Tibial artery (tissue), 4 donors: Measurements from ENCODE around the gene CYP4F22.

Source experiments
- DNase-seq, 2 donors: peaks; one replicate each; pipeline ENCODE4 v3.0.0-alpha.2; 2019
- H3K27ac ChIP-seq, 2 donors: fragments of 200-600 bp; sonication (generic) in 1 of 2; 1 replicate in 1 of 2; 2 replicates in 1 of 2; pipeline ENCODE4 v1.5.1; 2018 to 2019; ENCODE audit warnings: mild to moderate bottlenecking in 1 of 2
- H3K27me3 ChIP-seq, 2 donors: fragments of 200-600 bp; sonication (generic) in 1 of 2; one replicate each; pipeline versions ENCODE4 v1.5.1 to v1.6.0; 2016 to 2019
- H3K36me3 ChIP-seq, 3 donors: fragments of 200-600 bp; sonication (generic) in 2 of 3; one replicate each; pipeline ENCODE4 v1.5.1; 2016 to 2019; ENCODE audit warnings: mild to moderate bottlenecking in 2 of 3
- H3K4me1 ChIP-seq, 4 donors: fragments of 200-600 bp; sonication (generic) in 2 of 4; 1 replicate in 3 of 4; 2 replicates in 1 of 4; pipeline ENCODE4 v1.5.1; 2016 to 2019
- H3K4me3 ChIP-seq, 2 donors: fragments of 200-600 bp; sonication (generic) in 1 of 2; 1 replicate in 1 of 2; 2 replicates in 1 of 2; pipeline ENCODE4 v1.5.1; 2018 to 2019; ENCODE audit warnings: mild to moderate bottlenecking in 2 of 2
- H3K9me3 ChIP-seq, 3 donors: fragments of 200-600 bp; sonication (generic) in 1 of 3; one replicate each; pipeline ENCODE4 v1.5.1; 2016 to 2019
- intact Hi-C: fragments of 100-400 bp; cut with DNase I; formaldehyde crosslinking; loops from one replicate; pipeline ENCODE4 v1.15.0; 2023; ENCODE audit warnings: low total_unique reads
- TF ChIP-seq, protein P1 (sequence below), 2 experiments: fragments of 200-600 bp in 1 of 2; fragments of 450-650 bp in 1 of 2; IDR thresholded peaks; one replicate each; pipeline ENCODE4 v1.5.1; 2017 to 2019; ENCODE audit warnings: antibody characterized with exemption in 2 of 2, mild to moderate bottlenecking in 1 of 2, moderate library complexity in 1 of 2

The CYP4F22 gene

GRCh38 chr19:15555021-15555420, 46.7 kb downstream of the CYP4F22 start:
- no peaks in the 10 kb centered on the region for H3K36me3 ChIP-seq
- H3K9me3 ChIP-seq: no peaks in the 10 kb centered on the region
- peaks cover 0 to 22% of the 10 kb centered on the region in 2 donors for H3K27me3 ChIP-seq
- H3K4me3 ChIP-seq: no peak overlapping the region
- H3K27ac ChIP-seq: no peak overlapping the region
- peaks cover 0 to 28% (median 17%) of the 10 kb centered on the region in 4 donors for H3K4me1 ChIP-seq
- TF ChIP-seq, protein P1, sequence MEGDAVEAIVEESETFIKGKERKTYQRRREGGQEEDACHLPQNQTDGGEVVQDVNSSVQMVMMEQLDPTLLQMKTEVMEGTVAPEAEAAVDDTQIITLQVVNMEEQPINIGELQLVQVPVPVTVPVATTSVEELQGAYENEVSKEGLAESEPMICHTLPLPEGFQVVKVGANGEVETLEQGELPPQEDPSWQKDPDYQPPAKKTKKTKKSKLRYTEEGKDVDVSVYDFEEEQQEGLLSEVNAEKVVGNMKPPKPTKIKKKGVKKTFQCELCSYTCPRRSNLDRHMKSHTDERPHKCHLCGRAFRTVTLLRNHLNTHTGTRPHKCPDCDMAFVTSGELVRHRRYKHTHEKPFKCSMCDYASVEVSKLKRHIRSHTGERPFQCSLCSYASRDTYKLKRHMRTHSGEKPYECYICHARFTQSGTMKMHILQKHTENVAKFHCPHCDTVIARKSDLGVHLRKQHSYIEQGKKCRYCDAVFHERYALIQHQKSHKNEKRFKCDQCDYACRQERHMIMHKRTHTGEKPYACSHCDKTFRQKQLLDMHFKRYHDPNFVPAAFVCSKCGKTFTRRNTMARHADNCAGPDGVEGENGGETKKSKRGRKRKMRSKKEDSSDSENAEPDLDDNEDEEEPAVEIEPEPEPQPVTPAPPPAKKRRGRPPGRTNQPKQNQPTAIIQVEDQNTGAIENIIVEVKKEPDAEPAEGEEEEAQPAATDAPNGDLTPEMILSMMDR (IDR thresholded peaks at IDR 0.05): no peak
- intact Hi-C loops: loop anchor here (5.0 to 10.0 kb wide), 4 partner anchors 150 to 380 kb away; partner anchors contain the start of gene BRD4
- DNase-seq: no peak

- no peaks in the 10 kb centered on the region for H3K9me3 ChIP-seq
- H3K4me1 ChIP-seq: peaks cover 0 to 23% (median 13%) of the 10 kb centered on the region in 4 donors
- no peaks in the 10 kb centered on the region for H3K36me3 ChIP-seq
- intact Hi-C loops: loop anchor here (5.0 to 10.0 kb wide), 4 partner anchors 151 to 381 kb away; partner anchors contain the start of gene BRD4
- H3K27ac ChIP-seq: peak overlapping the region in 1 of 2 donors; percentile 45
- peaks cover 0 to 22% of the 10 kb centered on the region in 2 donors for H3K27me3 ChIP-seq
- peak overlapping the region; percentile 16 to 27 for H3K4me3 ChIP-seq
- DNase-seq: peak; percentile 91 to 93
- TF ChIP-seq, protein P1 (IDR thresholded peaks at IDR 0.05): peak; percentile 79 to 86
These were observed 47.7 kb downstream of the CYP4F22 start for GRCh38 chr19:15555759-15556633.

DNA sequence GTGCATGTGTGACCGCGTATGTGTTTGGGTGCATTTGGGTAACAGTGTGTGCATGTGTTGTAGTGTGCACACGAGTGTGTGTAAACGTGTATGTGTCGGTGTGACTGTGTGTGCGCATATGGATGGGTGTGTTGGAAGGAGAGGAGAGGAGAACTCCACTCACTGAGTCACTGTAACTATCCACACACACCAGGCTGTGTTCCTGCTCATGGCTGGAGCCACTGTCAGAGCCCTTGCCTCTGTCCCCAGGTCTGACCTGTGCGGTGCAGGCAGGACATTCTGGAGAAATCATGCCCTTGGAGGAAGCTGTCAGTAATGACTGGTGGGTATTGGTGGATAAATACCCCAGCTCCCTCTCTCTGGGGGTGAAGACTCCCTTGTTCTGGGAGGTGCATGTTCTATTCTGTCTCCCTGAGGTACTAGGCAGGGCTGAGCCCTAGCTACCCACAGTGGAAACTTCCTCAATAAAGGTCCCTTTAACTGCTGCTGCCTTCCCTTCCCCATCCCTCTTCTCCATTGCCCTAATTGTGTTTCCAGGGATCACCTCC, 48.4 kb downstream of the CYP4F22 start:
- H3K4me1 ChIP-seq: peaks cover 0 to 16% (median 7%) of the 10 kb centered on the region in 4 donors
- H3K36me3 ChIP-seq: no peaks in the 10 kb centered on the region
- intact Hi-C loops: loop anchor here (5.0 to 10.0 kb wide), 4 partner anchors 152 to 382 kb away; partner anchors contain the start of gene BRD4
- DNase-seq: no peak
- no peak overlapping the region for H3K27ac ChIP-seq
- peaks cover 0 to 22% of the 10 kb centered on the region in 2 donors for H3K27me3 ChIP-seq
- TF ChIP-seq, protein P1 (IDR thresholded peaks at IDR 0.05): no peak
- no peaks in the 10 kb centered on the region for H3K9me3 ChIP-seq
- H3K4me3 ChIP-seq: no peak overlapping the region

- H3K4me1 ChIP-seq: peaks cover 0 to 16% (median 7%) of the 10 kb centered on the region in 4 donors
- DNase-seq: no peak
- TF ChIP-seq, protein P1 (IDR thresholded peaks at IDR 0.05): no peak
- H3K27ac ChIP-seq: no peak overlapping the region
- intact Hi-C loops: loop anchor here (5.0 to 10.0 kb wide), 4 partner anchors 152 to 382 kb away; partner anchors contain the start of gene BRD4
- H3K9me3 ChIP-seq: no peaks in the 10 kb centered on the region
- H3K36me3 ChIP-seq: no peaks in the 10 kb centered on the region
- H3K27me3 ChIP-seq: peaks cover 0 to 25% of the 10 kb centered on the region in 2 donors
- no peak overlapping the region for H3K4me3 ChIP-seq
These were observed 48.9 kb downstream of the CYP4F22 start for GRCh38 chr19:15557223-15557622.

DNA sequence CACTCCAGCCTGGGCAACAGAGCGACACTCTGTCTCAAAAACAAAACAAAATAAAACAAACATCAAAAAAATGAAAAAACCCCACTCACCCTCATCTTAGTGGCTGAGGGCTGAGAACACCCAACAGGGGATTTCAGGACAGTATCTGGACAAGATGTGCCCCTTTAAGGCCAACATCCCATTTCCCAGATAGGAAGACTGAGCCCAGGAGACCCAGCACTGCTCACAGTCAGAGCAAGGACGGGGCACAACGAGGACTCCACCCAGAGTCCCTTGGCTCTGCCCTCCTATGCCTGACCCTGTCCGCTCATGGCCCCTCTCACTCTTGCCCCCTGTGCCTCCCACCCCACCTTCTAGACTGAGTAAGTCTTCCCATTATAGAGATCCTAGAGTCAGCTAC, 53.8 kb downstream of the CYP4F22 start:
- intact Hi-C loops: loop anchor here (5.0 kb wide), 1 partner anchor 475 kb away; no protein-coding TSS in a partner anchor
- H3K4me3 ChIP-seq: no peak overlapping the region
- peaks cover 0 to 36% of the 10 kb centered on the region in 2 donors for H3K27me3 ChIP-seq
- no peaks in the 10 kb centered on the region for H3K36me3 ChIP-seq
- DNase-seq: no peak
- H3K4me1 ChIP-seq: peaks cover 0 to 5% (median 0%) of the 10 kb centered on the region in 4 donors
- no peaks in the 10 kb centered on the region for H3K9me3 ChIP-seq
- TF ChIP-seq, protein P1 (IDR thresholded peaks at IDR 0.05): no peak
- H3K27ac ChIP-seq: no peak overlapping the region
